Epithelial cell of proximal tubule (primary cell): ENCODE data around the gene ATP6V0A4. TPM values are rescaled to one million over a fixed set of nuclear protein-coding genes. Genes with fewer than 3 reads are reported as not detected.
A peak's percentile ranks its signal among the peaks of the same experiment; 100 is the strongest.

Experiments
- DNase-seq: peaks from one replicate; pipeline ENCODE4 v3.0.0-alpha.2; 2011; ENCODE audit warnings: low read depth
- H3K4me3 ChIP-seq: 2 replicates; pipeline ENCODE4 v1.5.1; 2011; ENCODE audit warnings: low read depth, mild to moderate bottlenecking, low read length
- total RNA-seq: library from RNA; depleted of rRNA; stranded (reverse); fragments of >200 nt; gene quantifications from 2 replicates; pipeline ENCODE4 v1.2.3, GENCODE V29; 2015
- TF ChIP-seq, protein P1 (sequence below): conservative IDR thresholded peaks from 2 replicates; pipeline ENCODE4 v1.5.1; 2012; ENCODE audit warnings: low read depth, mild to moderate bottlenecking, low read length

ATP6V0A4 gene
- total RNA-seq, 1 donor from 2014 or later: 0.58 TPM

DNA sequence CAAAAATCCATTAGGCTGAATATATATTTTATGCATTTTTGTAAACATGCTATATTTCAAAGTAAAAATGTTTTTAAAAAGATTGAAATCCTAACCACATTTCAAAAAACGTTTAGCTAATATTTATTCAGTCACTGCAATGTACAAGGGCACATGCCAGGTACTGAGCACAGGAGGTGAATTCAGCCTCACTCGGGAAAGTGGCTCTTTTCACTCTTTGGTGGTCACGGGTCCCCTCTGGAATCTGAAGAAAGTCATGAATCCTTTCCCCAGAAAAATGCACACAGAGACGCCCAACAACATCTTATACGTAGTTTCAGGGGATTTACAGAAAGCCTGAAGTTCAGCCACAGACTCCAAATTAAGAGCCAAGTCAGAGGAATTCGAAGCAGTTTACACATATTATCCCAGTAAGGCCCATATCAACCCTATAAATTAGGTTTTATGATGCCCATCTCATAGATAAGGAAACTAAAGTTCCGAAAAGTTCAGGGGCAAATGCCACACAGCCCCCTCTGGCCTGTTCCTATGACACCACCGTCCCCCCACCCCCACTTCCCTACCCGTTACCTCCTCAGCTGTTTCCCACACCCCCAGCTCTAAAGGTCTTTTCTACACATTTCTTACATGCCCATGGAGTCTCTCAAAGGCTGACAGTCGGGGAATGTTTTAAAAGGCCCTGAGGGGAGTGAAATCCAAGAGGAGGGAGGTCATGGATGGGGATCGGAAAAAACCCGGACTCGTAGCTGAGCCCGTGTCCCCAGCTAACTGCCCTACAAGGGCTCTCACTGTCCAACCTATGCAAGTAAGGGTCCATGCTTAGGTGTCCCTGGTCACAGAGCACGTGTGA, 87.2 kb downstream of the ATP6V0A4 start:
- TF ChIP-seq, protein P1, sequence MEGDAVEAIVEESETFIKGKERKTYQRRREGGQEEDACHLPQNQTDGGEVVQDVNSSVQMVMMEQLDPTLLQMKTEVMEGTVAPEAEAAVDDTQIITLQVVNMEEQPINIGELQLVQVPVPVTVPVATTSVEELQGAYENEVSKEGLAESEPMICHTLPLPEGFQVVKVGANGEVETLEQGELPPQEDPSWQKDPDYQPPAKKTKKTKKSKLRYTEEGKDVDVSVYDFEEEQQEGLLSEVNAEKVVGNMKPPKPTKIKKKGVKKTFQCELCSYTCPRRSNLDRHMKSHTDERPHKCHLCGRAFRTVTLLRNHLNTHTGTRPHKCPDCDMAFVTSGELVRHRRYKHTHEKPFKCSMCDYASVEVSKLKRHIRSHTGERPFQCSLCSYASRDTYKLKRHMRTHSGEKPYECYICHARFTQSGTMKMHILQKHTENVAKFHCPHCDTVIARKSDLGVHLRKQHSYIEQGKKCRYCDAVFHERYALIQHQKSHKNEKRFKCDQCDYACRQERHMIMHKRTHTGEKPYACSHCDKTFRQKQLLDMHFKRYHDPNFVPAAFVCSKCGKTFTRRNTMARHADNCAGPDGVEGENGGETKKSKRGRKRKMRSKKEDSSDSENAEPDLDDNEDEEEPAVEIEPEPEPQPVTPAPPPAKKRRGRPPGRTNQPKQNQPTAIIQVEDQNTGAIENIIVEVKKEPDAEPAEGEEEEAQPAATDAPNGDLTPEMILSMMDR: no peak
- no peak for DNase-seq
- no peak overlapping the region for H3K4me3 ChIP-seq

DNA sequence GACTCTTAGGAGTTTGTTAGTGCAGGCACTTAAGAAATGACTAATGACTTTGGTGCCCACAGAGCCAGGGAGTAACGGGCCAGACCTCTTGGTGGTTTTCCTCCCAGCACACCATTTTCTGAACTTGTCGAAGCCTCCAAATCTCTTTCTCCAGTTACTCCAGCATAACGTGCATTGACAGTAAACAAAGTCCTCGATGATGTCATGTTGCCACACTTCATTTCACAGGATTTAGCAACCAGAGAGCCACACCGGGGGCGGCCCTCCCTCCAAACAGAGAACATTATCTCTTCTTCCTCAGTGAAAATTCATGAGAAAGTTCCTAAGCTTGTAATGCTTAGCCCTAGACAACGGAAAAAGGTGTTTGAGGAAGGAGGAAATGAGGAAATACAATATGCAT, 92.8 kb downstream of the ATP6V0A4 start:
- DNase-seq: no peak
- TF ChIP-seq, protein P1: no peak
- H3K4me3 ChIP-seq: no peak overlapping the region

DNA sequence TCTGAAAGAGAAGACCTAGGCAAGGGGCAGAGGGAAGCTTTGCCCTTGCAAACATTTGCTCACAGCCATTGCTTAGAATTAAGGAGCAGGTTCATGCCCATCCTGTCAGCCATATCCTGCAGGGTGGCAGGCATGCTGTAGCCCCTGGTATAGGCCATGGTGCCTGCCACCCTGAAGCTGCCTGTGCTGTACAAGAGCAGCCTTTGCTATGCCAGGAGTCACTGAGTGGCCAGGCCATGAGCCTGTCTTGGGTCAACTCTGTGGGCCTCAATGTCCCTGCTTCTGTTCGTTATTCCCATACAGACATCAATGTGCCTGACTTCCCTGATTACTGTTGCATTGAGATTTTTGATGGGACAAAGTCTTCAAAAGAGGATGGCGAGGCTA, 96.5 kb downstream of the ATP6V0A4 start:
- DNase-seq: no peak
- TF ChIP-seq, protein P1: no peak
- H3K4me3 ChIP-seq: no peak overlapping the region

DNA sequence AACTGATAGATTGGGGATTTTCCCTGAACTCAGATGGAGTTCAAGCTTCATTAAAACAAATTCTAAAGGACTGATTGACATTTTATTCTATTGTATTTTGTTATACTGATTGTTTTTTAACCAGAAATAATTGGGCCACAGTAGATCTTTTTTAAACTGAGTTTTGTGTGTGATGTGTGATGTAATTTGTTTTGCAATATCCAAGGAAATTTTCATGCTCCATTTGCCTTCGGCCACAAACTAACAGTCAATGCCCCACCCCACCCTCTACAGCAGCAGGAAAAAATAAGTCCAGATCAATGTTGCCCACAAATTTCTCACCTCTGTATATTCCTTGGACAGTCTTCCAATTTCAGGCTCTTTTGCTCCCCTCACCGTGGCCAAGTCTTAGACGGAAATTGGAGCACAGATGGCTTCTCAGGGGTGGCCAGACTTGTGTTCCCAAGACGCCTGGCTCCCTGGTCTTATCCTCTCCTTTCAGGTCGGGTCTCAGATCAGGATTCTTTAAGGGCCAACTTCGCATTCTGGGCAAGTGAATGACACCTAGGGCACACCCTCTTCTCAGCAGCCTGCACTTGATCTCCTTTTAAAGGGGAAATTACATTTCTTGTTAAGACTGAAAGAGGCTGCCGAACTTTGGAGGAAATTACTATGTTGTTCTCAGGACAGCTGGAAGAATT, 97.0 kb downstream of the ATP6V0A4 start, which contains the start of gene SVOPL:
Gene SVOPL (minus strand): TSS at position 506 of the 680 bp plus-strand sequence. CDS start 22,317 bp downstream, outside the sequence.
- TF ChIP-seq, protein P1: no peak
- peak; percentile 1 for DNase-seq
- H3K4me3 ChIP-seq: no peak within 1 kb of the TSS

DNA sequence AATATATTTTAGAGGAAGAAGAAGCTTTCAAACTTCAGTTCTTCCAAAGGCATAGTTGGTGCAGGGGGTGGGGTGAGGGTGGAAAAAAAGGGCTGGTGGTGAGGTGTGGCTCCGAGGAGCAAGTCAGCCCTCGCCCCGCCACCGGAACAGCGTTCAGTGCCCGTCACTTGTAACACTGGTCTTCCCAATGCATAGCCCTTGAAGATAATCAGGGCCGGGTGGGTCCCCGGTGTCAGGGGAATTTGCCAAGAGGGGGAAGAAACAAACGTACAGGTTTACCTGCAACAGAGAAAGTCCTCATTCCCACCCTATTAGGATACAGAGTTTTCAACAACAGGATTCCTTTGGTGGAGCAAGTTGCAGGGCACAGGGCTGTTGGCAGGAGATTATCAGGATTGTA, 98.3 kb downstream of the ATP6V0A4 start:
- DNase-seq: no peak
- TF ChIP-seq, protein P1: no peak
- no peak overlapping the region for H3K4me3 ChIP-seq

DNA sequence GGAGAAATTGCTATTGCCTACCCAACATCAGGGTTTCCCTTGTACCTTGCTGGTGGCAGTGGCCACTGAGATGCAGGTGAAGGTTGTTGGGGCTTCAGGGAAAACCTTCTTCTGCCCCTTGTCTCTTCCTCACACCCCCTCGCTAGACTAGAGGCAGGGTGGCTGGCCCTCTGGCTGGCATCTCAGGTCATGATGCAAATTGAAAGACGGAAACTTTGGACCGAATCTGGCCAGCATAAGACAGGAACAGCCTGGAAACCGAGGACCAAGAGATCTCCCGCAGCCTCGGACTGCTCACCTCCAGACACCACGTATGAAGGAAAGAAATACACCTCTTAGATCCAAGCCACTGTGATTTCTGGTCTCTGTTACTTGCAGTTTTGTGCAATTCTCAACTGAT, 99.7 kb downstream of the ATP6V0A4 start:
- TF ChIP-seq, protein P1: no peak
- H3K4me3 ChIP-seq: no peak overlapping the region
- DNase-seq: no peak
